GM12892 (cell line): ENCODE data around the gene PARVB.

Experiments
- POLR2A ChIP-seq: IDR thresholded peaks from 2 replicates; pipeline ENCODE4 v1.6.1; 2011; ENCODE audit warnings: low read depth, low read length, control low read depth
- TAF1 ChIP-seq: IDR thresholded peaks from 2 replicates; pipeline ENCODE4 v1.6.1; 2011; ENCODE audit warnings: low read depth, mild to moderate bottlenecking, control low read depth, low read length, borderline replicate concordance

DNA sequence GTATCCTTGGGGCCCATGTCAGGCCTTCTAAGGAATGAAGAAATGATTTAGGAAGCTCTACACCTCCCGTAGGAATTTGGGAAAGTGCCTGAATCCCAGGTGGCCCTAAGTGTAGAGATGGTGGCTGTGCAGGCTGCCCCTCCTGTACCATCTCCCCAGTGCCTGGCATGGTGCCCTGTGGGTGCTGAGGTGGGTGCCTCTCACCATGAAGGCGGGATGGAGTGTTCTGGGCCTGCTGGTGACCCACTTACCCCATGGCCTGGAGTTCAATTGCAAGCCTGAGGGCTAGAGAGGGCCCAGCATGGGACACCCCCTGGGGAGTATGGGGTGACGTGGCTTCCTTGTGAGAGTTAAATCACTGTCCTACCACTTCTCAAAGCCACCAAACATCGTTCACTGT, 49.1 kb upstream of the PARVB start:
- TF ChIP-seq POLR2A (no peak), TAF1 (no peak)
